Nephron progenitor cell (in vitro differentiated cells): ENCODE results near the gene IL20RA.
A peak's percentile ranks its signal among the peaks of the same experiment; 100 is the strongest.

Experiments used
- DNase-seq: peaks from one replicate; pipeline ENCODE4 v3.0.0; 2021
- H3K27ac Mint-ChIP-seq: 2 replicates; pipeline ENCODE4 v1.8.0; 2021; ENCODE audit warnings: mild to moderate bottlenecking, moderate library complexity, mixed read lengths
- H3K27me3 Mint-ChIP-seq: 2 replicates; pipeline ENCODE4 v1.8.0; 2021; ENCODE audit warnings: mild to moderate bottlenecking, low read depth, mixed read lengths; ENCODE audit not compliant: poor library complexity
- H3K36me3 Mint-ChIP-seq: 2 replicates; pipeline ENCODE4 v1.8.0; 2021; ENCODE audit warnings: low read depth, mixed read lengths
- H3K4me1 Mint-ChIP-seq: 2 replicates; pipeline ENCODE4 v1.8.0; 2021; ENCODE audit warnings: mixed read lengths
- H3K4me3 Mint-ChIP-seq: 2 replicates; pipeline ENCODE4 v1.8.0; 2021; ENCODE audit warnings: mild to moderate bottlenecking, moderate library complexity, mixed read lengths
- H3K9me3 Mint-ChIP-seq: 2 replicates; pipeline ENCODE4 v1.8.0; 2021; ENCODE audit warnings: mild to moderate bottlenecking, moderate library complexity, mixed read lengths
- CTCF ChIP-seq: fragments of 200-600 bp; sonication (generic); IDR thresholded peaks from 2 replicates; pipeline ENCODE4 v1.5.0; 2021; ENCODE audit warnings: antibody characterized with exemption

IL20RA gene

GRCh38 chr6:137016356-137016755 lies 28.4 kb downstream of the IL20RA start:
- DNase-seq = no peak
- H3K27me3 Mint-ChIP-seq = no peaks in the 10 kb centered on the region
- no peak overlapping the region for H3K4me3 Mint-ChIP-seq
- no peaks in the 10 kb centered on the region for H3K4me1 Mint-ChIP-seq
- no peak overlapping the region for H3K27ac Mint-ChIP-seq
- H3K36me3 Mint-ChIP-seq = no peaks in the 10 kb centered on the region
- peaks cover 10% of the 10 kb centered on the region for H3K9me3 Mint-ChIP-seq
- no peak for TF ChIP-seq CTCF

- TF ChIP-seq CTCF = no peak
- Mint-ChIP-seq H3K9me3 (peaks cover 10% of the 10 kb centered on the region), H3K4me3 (no peak overlapping the region), H3K4me1 (no peaks in the 10 kb centered on the region), H3K27me3 (no peaks in the 10 kb centered on the region), H3K27ac (peak overlapping the region; percentile 52), H3K36me3 (no peaks in the 10 kb centered on the region)
- DNase-seq = no peak
These were observed 28.8 kb downstream of the IL20RA start for GRCh38 chr6:137015943-137016342.

- Mint-ChIP-seq H3K27ac (no peak overlapping the region), H3K4me3 (no peak overlapping the region), H3K27me3 (no peaks in the 10 kb centered on the region), H3K36me3 (no peaks in the 10 kb centered on the region), H3K4me1 (no peaks in the 10 kb centered on the region), H3K9me3 (no peaks in the 10 kb centered on the region)
- DNase-seq = no peak
- TF ChIP-seq CTCF = peak; percentile 59
These were observed 30.8 kb downstream of the IL20RA start for GRCh38 chr6:137013738-137014602.

- Mint-ChIP-seq H3K27ac (no peak overlapping the region), H3K4me3 (no peak overlapping the region)
These were observed 31.7 kb downstream of the IL20RA start for GRCh38 chr6:137013031-137013430.

GRCh38 chr6:137011406-137011805 lies 33.4 kb downstream of the IL20RA start:
- Mint-ChIP-seq H3K27ac (no peak overlapping the region), H3K9me3 (no peaks in the 10 kb centered on the region), H3K36me3 (no peaks in the 10 kb centered on the region), H3K27me3 (no peaks in the 10 kb centered on the region), H3K4me1 (no peaks in the 10 kb centered on the region), H3K4me3 (no peak overlapping the region)
- no peak for TF ChIP-seq CTCF
- DNase-seq = no peak

More at GRCh38 chr6:137013031-137013430, 31.7 kb downstream of the IL20RA start:
- Mint-ChIP-seq H3K27me3 (no peaks in the 10 kb centered on the region), H3K4me1 (no peaks in the 10 kb centered on the region), H3K36me3 (no peaks in the 10 kb centered on the region), H3K9me3 (no peaks in the 10 kb centered on the region)
- TF ChIP-seq CTCF = no peak
- no peak for DNase-seq
